HCT116 (cell line): ENCODE results near the gene CACNA1G.

Experiments
- CEBPB ChIP-seq: IDR thresholded peaks from 2 replicates; pipeline ENCODE4 v1.6.1; 2012; ENCODE audit warnings: low read depth
- POLR2A ChIP-seq: IDR thresholded peaks from 2 replicates; pipeline ENCODE4 v1.7.0; 2011; ENCODE audit warnings: borderline replicate concordance; ENCODE audit not compliant: insufficient read depth, insufficient read length; ENCODE audit errors: extremely low read depth
- REST ChIP-seq: IDR thresholded peaks from 2 replicates; pipeline ENCODE4 v1.6.1; 2012; ENCODE audit warnings: low read depth
- SP1 ChIP-seq: IDR thresholded peaks from 2 replicates; pipeline ENCODE4 v1.6.1; 2012; ENCODE audit warnings: low read depth
- TF ChIP-seq, protein P1 (sequence below), 3 experiments: fragments of 200-600 bp in 1 of 3; sonication (generic) in 1 of 3; IDR thresholded peaks in 2 of 3; conservative IDR thresholded peaks in 1 of 3; 2 replicates each; pipeline ENCODE4 v1.5.1; 2012 to 2017; ENCODE audit warnings: low read depth in 2 of 3, low read length in 2 of 3, antibody characterized with exemption in 1 of 3, borderline replicate concordance in 1 of 3, control low read depth in 1 of 3, mild to moderate bottlenecking in 1 of 3, mixed read lengths in 1 of 3, mixed run types in 1 of 3, moderate library complexity in 1 of 3; ENCODE audit not compliant: insufficient read depth in 1 of 3
- TF ChIP-seq, protein P2 (sequence below): IDR thresholded peaks from 2 replicates; pipeline ENCODE4 v1.6.1; 2012

- no peak for TF ChIP-seq POLR2A
- TF ChIP-seq, protein P1, sequence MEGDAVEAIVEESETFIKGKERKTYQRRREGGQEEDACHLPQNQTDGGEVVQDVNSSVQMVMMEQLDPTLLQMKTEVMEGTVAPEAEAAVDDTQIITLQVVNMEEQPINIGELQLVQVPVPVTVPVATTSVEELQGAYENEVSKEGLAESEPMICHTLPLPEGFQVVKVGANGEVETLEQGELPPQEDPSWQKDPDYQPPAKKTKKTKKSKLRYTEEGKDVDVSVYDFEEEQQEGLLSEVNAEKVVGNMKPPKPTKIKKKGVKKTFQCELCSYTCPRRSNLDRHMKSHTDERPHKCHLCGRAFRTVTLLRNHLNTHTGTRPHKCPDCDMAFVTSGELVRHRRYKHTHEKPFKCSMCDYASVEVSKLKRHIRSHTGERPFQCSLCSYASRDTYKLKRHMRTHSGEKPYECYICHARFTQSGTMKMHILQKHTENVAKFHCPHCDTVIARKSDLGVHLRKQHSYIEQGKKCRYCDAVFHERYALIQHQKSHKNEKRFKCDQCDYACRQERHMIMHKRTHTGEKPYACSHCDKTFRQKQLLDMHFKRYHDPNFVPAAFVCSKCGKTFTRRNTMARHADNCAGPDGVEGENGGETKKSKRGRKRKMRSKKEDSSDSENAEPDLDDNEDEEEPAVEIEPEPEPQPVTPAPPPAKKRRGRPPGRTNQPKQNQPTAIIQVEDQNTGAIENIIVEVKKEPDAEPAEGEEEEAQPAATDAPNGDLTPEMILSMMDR (IDR thresholded peaks at IDR 0.05 in 2 of 3, conservative IDR thresholded peaks at IDR 0.05 in 1 of 3; ENCODE audit: borderline replicate concordance in 1 of 3, insufficient read depth in 1 of 3, low read depth in 2 of 3, low read length in 2 of 3): no peak
- TF ChIP-seq CEBPB: no peak
- TF ChIP-seq, protein P2, sequence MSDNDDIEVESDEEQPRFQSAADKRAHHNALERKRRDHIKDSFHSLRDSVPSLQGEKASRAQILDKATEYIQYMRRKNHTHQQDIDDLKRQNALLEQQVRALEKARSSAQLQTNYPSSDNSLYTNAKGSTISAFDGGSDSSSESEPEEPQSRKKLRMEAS: no peak
- no peak for TF ChIP-seq SP1
- TF ChIP-seq REST: no peak
Observed at GRCh38 chr17:50672071-50672470, 111.6 kb downstream of the CACNA1G start.
